Neural progenitor cell (in vitro differentiated cells): Measurements from ENCODE around the gene ZBTB7B. TPM values are rescaled to one million over a fixed set of nuclear protein-coding genes. Genes with fewer than 3 reads are reported as not detected.

Experiments used
- DNase-seq: peaks from one replicate; pipeline ENCODE4 v3.0.0-alpha.2; 2016; ENCODE audit warnings: low spot score
- H2AFZ ChIP-seq: fragments of 200-600 bp; sonication (generic); replicated peaks from 2 replicates; pipeline ENCODE4 v1.6.1; 2016; ENCODE audit warnings: antibody characterized with exemption
- H3F3A ChIP-seq: fragments of 200-600 bp; sonication (generic); 2 replicates; pipeline ENCODE4 v1.6.1; 2016; ENCODE audit warnings: antibody characterized with exemption, low read depth
- H3K27ac ChIP-seq: fragments of 200-600 bp; sonication (generic); 2 replicates; pipeline ENCODE4 v1.5.1; 2016; ENCODE audit warnings: mild to moderate bottlenecking
- H3K27me3 ChIP-seq: fragments of 200-600 bp; sonication (generic); 2 replicates; pipeline ENCODE4 v1.6.1; 2016; ENCODE audit warnings: mild to moderate bottlenecking, moderate library complexity
- H3K36me3 ChIP-seq: fragments of 200-600 bp; sonication (generic); 2 replicates; pipeline ENCODE4 v1.5.1; 2016
- H3K4me1 ChIP-seq: fragments of 200-600 bp; sonication (generic); 2 replicates; pipeline ENCODE4 v1.6.1; 2016; ENCODE audit warnings: mixed run types
- H3K4me2 ChIP-seq: fragments of 200-600 bp; sonication (generic); 2 replicates; pipeline ENCODE4 v1.6.1; 2016
- H3K4me3 ChIP-seq: fragments of 200-600 bp; sonication (generic); 2 replicates; pipeline ENCODE4 v1.5.1; 2016
- H3K79me2 ChIP-seq: fragments of 200-600 bp; sonication (generic); 2 replicates; pipeline ENCODE4 v1.6.1; 2016; ENCODE audit warnings: low read depth
- H3K9ac ChIP-seq: fragments of 200-600 bp; sonication (generic); 2 replicates; pipeline ENCODE4 v1.6.1; 2016
- H3K9me3 ChIP-seq: fragments of 200-600 bp; sonication (generic); 2 replicates; pipeline ENCODE4 v1.5.1; 2016; ENCODE audit warnings: low read depth
- H4K20me1 ChIP-seq: fragments of 200-600 bp; sonication (generic); 2 replicates; pipeline ENCODE4 v1.6.1; 2016; ENCODE audit warnings: low read depth
- H3K27ac Mint-ChIP-seq: 3 replicates; pipeline ENCODE4 v1.8.0; 2021; ENCODE audit warnings: mixed read lengths
- H3K27me3 Mint-ChIP-seq: 2 replicates; pipeline ENCODE4 v1.8.0; 2022; ENCODE audit warnings: low read depth, mild to moderate bottlenecking, inconsistent platforms, moderate library complexity, mixed read lengths; ENCODE audit not compliant: insufficient read depth
- H3K36me3 Mint-ChIP-seq: 3 replicates; pipeline ENCODE4 v1.8.0; 2021; ENCODE audit warnings: mixed read lengths
- H3K4me1 Mint-ChIP-seq: 3 replicates; pipeline ENCODE4 v1.8.0; 2021; ENCODE audit warnings: mixed read lengths
- H3K4me3 Mint-ChIP-seq: 3 replicates; pipeline ENCODE4 v1.8.0; 2021; ENCODE audit warnings: mild to moderate bottlenecking, moderate library complexity, mixed read lengths
- H3K9me3 Mint-ChIP-seq: 3 replicates; pipeline ENCODE4 v1.8.0; 2020; ENCODE audit warnings: mixed read lengths
- CTCF ChIP-seq: fragments of 200-600 bp; sonication (generic); IDR thresholded peaks from 2 replicates; pipeline ENCODE4 v1.5.1; 2017; ENCODE audit warnings: antibody characterized with exemption, mild to moderate bottlenecking
- EZH2 ChIP-seq: fragments of 200-600 bp; sonication (generic); IDR thresholded peaks from 2 replicates; pipeline ENCODE4 v1.6.1; 2017; ENCODE audit warnings: antibody characterized with exemption, mild to moderate bottlenecking, moderate library complexity
- EZH2phosphoT487 ChIP-seq: fragments of 200-600 bp; sonication (generic); IDR thresholded peaks from 2 replicates; pipeline ENCODE4 v1.6.1; 2017; ENCODE audit warnings: antibody characterized with exemption
- total RNA-seq: library from RNA; depleted of rRNA; stranded (reverse); fragments of >200 nt; gene quantifications from 2 replicates; pipeline ENCODE4 v1.2.3, GENCODE V29; 2015; ENCODE audit warnings: low replicate concordance

The ZBTB7B gene
- total RNA-seq, 1 donor from 2014 or later = 4.7 TPM

GRCh38 chr1:155026588-155026987 is 24.0 kb downstream of the ZBTB7B start:
- Histone ChIP-seq H3K4me2 (no peak overlapping the region), H3K79me2 (no peaks in the 10 kb centered on the region), H3K4me3 (no peak overlapping the region), H3K9me3 (no peaks in the 10 kb centered on the region), H3K27ac (no peak overlapping the region), H3F3A (no peaks in the 10 kb centered on the region), H3K9ac (no peak overlapping the region), H2AFZ (no peak overlapping the region), H4K20me1 (no peaks in the 10 kb centered on the region), H3K27me3 (no peaks in the 10 kb centered on the region), H3K4me1 (no peaks in the 10 kb centered on the region), H3K36me3 (no peaks in the 10 kb centered on the region)
- H3K27ac Mint-ChIP-seq = no peak overlapping the region
- no peak for DNase-seq
- no peaks in the 10 kb centered on the region for H3K36me3 Mint-ChIP-seq
- no peak overlapping the region for H3K4me3 Mint-ChIP-seq
- H3K27me3 Mint-ChIP-seq = peaks cover 14% of the 10 kb centered on the region
- H3K4me1 Mint-ChIP-seq = peaks cover 5% of the 10 kb centered on the region
- no peaks in the 10 kb centered on the region for H3K9me3 Mint-ChIP-seq
- TF ChIP-seq CTCF = no peak
- TF ChIP-seq EZH2 = no peak
- TF ChIP-seq EZH2phosphoT487 = no peak

DNA sequence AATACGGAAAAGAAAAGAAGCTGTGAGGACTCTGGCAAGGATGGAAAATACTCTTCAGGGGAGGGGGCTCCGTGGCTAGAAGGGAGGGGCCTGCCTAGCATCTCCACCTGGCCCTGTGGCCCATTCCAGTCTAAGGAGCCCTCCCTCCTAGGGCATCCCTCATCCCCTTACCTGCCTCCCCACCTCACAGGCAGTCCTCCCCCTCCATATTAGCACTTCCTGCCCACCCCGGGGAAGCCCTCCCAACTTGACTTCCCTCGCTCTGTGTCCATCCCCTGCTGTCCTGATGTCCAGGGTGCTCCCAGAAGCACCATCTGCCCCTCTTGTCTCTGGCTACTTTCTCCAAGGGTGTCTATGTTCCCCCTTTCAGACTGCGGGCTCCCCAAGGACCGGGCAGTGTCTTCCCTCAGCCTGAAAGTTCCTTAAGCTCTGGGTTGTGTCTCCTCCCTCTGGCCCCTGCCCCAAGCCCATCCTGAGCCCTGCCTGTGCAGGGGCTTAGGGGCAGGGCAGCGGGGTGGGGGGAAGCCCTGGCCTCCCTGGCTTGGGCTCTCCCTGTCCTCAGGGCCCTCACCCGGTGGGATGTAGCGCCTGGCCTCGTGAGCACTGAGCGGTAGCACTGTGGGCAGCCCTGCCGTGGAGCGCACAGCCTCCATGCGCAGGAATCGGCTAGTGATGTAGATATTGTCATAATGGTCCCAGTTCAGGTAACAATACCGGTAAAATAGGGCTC is 27.1 kb downstream of the ZBTB7B start:
- Histone ChIP-seq H3K4me1 (no peaks in the 10 kb centered on the region), H4K20me1 (no peaks in the 10 kb centered on the region), H3K79me2 (no peaks in the 10 kb centered on the region), H3K27ac (no peak overlapping the region), H3F3A (no peaks in the 10 kb centered on the region), H3K36me3 (no peaks in the 10 kb centered on the region), H3K9me3 (no peaks in the 10 kb centered on the region), H2AFZ (no peak overlapping the region), H3K27me3 (no peaks in the 10 kb centered on the region), H3K9ac (no peak overlapping the region), H3K4me2 (no peak overlapping the region), H3K4me3 (no peak overlapping the region)
- H3K4me3 Mint-ChIP-seq = no peak overlapping the region
- H3K4me1 Mint-ChIP-seq = peaks cover 5% of the 10 kb centered on the region
- TF ChIP-seq EZH2 = no peak
- no peak for TF ChIP-seq EZH2phosphoT487
- no peak for TF ChIP-seq CTCF
- no peak for DNase-seq
- H3K27ac Mint-ChIP-seq = peak overlapping the region; percentile 10
- H3K36me3 Mint-ChIP-seq = no peaks in the 10 kb centered on the region
- H3K9me3 Mint-ChIP-seq = no peaks in the 10 kb centered on the region
- peaks cover 8% of the 10 kb centered on the region for H3K27me3 Mint-ChIP-seq

- no peak overlapping the region for H3K4me2 ChIP-seq
- H3K4me1 ChIP-seq = no peaks in the 10 kb centered on the region
- Mint-ChIP-seq H3K27ac (no peak overlapping the region), H3K27me3 (peaks cover 9% of the 10 kb centered on the region), H3K36me3 (no peaks in the 10 kb centered on the region), H3K9me3 (no peaks in the 10 kb centered on the region), H3K4me3 (no peak overlapping the region), H3K4me1 (peaks cover 5% of the 10 kb centered on the region)
- no peaks in the 10 kb centered on the region for H3K9me3 ChIP-seq
- H4K20me1 ChIP-seq = no peaks in the 10 kb centered on the region
- no peaks in the 10 kb centered on the region for H3F3A ChIP-seq
- no peak overlapping the region for H2AFZ ChIP-seq
- H3K9ac ChIP-seq = no peak overlapping the region
- no peaks in the 10 kb centered on the region for H3K36me3 ChIP-seq
- TF ChIP-seq CTCF (no peak), EZH2phosphoT487 (no peak), EZH2 (no peak)
- no peaks in the 10 kb centered on the region for H3K79me2 ChIP-seq
- no peak overlapping the region for H3K4me3 ChIP-seq
- H3K27me3 ChIP-seq = no peaks in the 10 kb centered on the region
- DNase-seq = no peak
- H3K27ac ChIP-seq = no peak overlapping the region
Measured at GRCh38 chr1:155030243-155030795, 27.7 kb downstream of the ZBTB7B start.
